ENCODE results near the gene MGME1. TPM values are rescaled to one million over a fixed set of nuclear protein-coding genes. Genes with fewer than 3 reads are reported as not detected.

The MGME1 gene
- polyA plus RNA-seq (2013, experiment 1 of 2; ENCODE audit: insufficient read length) = 11.3 TPM
- polyA plus RNA-seq (2013, experiment 2 of 2; ENCODE audit: insufficient read length) = 11.7 TPM

- peak; percentile 100 for DNase-seq
Measured at GRCh38 chr20:17968366-17969277, at the start of gene MGME1, which contains the start of gene SNX5. Gene MGME1 (plus strand): TSS chr20:17969018. CDS start chr20:17969860, 842 bp downstream. Gene SNX5 (minus strand): TSS chr20:17968794. CDS start chr20:17968425, 369 bp downstream.

- no peak for DNase-seq
Measured at GRCh38 chr20:17919149-17919548, 49.7 kb upstream of the MGME1 start.

GRCh38 chr20:17921774-17922173 is 47.0 kb upstream of the MGME1 start:
- no peak for DNase-seq

GRCh38 chr20:17925141-17925939 is 43.5 kb upstream of the MGME1 start:
- peak; percentile 78 for DNase-seq

GRCh38 chr20:17925940-17926300 is 42.9 kb upstream of the MGME1 start:
- no peak for DNase-seq

- DNase-seq = no peak
Measured at GRCh38 chr20:17928211-17928611, 40.6 kb upstream of the MGME1 start.

GRCh38 chr20:17928633-17929311 is 40.0 kb upstream of the MGME1 start:
- no peak for DNase-seq

GRCh38 chr20:17931513-17931912 is 37.3 kb upstream of the MGME1 start:
- DNase-seq = no peak

- no peak for DNase-seq
Measured at GRCh38 chr20:17932396-17932795, 36.4 kb upstream of the MGME1 start.

GRCh38 chr20:17933121-17933520 is 35.7 kb upstream of the MGME1 start:
- no peak for DNase-seq

- DNase-seq = no peak
Measured at GRCh38 chr20:17933711-17934110, 35.1 kb upstream of the MGME1 start.

GRCh38 chr20:17934141-17934862 is 34.5 kb upstream of the MGME1 start:
- DNase-seq = peak; percentile 88

- no peak for DNase-seq
Measured at GRCh38 chr20:17935186-17935585, 33.6 kb upstream of the MGME1 start.

GRCh38 chr20:17935761-17936160 is 33.1 kb upstream of the MGME1 start:
- DNase-seq = peak; percentile 44

GRCh38 chr20:17936286-17936760 is 32.5 kb upstream of the MGME1 start:
- DNase-seq = peak; percentile 64

- DNase-seq = peak; percentile 87
Measured at GRCh38 chr20:17936761-17937732, 31.8 kb upstream of the MGME1 start.

GRCh38 chr20:17938871-17939619 is 29.8 kb upstream of the MGME1 start:
- DNase-seq = peak; percentile 69

- no peak for DNase-seq
Measured at GRCh38 chr20:17939622-17940223, 29.1 kb upstream of the MGME1 start.

GRCh38 chr20:17940224-17940971 is 28.4 kb upstream of the MGME1 start:
- no peak for DNase-seq
